Measurements from ENCODE around the gene WDR17. TPM values are rescaled to one million over a fixed set of nuclear protein-coding genes. Genes with fewer than 3 reads are reported as not detected.

The WDR17 gene
- polyA plus RNA-seq, 3 donors: 6.6 to 11.4 (median 8.8) TPM

DNA sequence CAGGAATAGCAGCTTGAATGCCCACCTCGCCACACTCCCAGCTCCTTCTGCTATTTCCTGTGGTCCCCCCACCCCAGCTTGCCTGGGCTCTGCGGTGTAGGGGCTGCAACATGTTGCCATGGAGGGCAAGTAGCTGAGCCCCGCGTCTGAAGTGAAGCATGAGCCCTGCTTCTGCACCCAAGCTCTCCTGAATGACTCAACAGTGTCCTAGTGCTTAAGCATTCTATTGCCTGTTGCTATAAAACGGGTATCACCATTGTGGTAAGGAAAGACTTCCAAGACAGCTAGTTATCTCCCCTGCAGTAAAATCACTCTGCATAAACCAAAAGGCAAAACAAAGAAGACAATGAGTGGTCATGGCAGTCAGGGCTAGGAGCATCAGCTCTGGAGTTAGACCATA lies 161.1 kb downstream of the WDR17 start:
- no peak for DNase-seq (ENCODE audit: extremely low read depth in 1 of 11, low read depth in 9 of 11, low spot score in 4 of 11)

DNA sequence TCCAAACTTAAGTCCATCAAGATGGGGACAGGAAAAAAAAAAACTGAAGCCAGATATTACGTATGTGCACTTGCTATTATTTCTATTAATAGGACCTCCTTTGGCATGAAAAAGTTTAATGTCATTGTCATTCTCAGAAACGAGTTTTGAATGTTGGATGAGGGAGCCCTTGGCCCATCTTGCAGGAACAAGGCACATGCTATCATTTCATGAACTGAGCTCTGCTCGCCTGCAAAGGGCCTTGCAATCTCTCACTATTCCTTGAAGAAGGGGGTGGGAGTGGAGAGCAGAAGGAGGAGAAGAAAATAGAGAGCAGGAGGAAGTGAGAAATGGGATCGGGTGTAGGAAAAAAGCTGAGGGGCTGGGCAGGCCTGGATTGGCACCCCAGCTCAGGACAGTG lies 164.0 kb downstream of the WDR17 start:
- no peak for DNase-seq (ENCODE audit: extremely low read depth in 1 of 11, low read depth in 9 of 11, low spot score in 4 of 11)

Other genes starting within 250 kb of the WDR17 start
- 1 to 10 TPM; 1.1 to 2.0 (median 1.4) TPM for gene SPATA4, start 129.7 kb downstream of the WDR17 start, polyA plus RNA-seq (ENCODE audit: insufficient read length in 3 of 3)
- under 1 TPM; 0.16 to 0.59 (median 0.17) TPM for gene ASB5, start 203.4 kb downstream of the WDR17 start, polyA plus RNA-seq (ENCODE audit: insufficient read length in 3 of 3)

Data from renal cortex interstitium (tissue), 11 donors.